ENCODE measurements around the gene ALDOB.

ALDOB gene

GRCh38 chr9:101468116-101468515 is 32.5 kb upstream of the ALDOB start:
- TF ChIP-seq REST (IDR thresholded peaks at IDR 0.05; ENCODE audit: insufficient read depth in 1 of 2, low read depth in 2 of 2, low read length in 2 of 2) (no peak), SIN3A (IDR thresholded peaks at IDR 0.05; ENCODE audit: borderline replicate concordance, insufficient read depth, low read length) (no peak), FOXP2 (optimal IDR thresholded peaks at IDR 0.05; ENCODE audit: borderline replicate concordance, extremely low read depth, extremely low read length, insufficient read depth) (no peak), POLR2AphosphoS5 (IDR thresholded peaks at IDR 0.05; ENCODE audit: low read depth, low read length) (no peak), TAF1 (IDR thresholded peaks at IDR 0.05; ENCODE audit: borderline replicate concordance, insufficient read depth, low read length) (no peak)

GRCh38 chr9:101467690-101468089 is 32.1 kb upstream of the ALDOB start:
- TF ChIP-seq REST (IDR thresholded peaks at IDR 0.05; ENCODE audit: insufficient read depth in 1 of 2, low read depth in 2 of 2, low read length in 2 of 2), result no peak
- TF ChIP-seq POLR2AphosphoS5 (IDR thresholded peaks at IDR 0.05; ENCODE audit: low read depth, low read length), result no peak
- TF ChIP-seq SIN3A (IDR thresholded peaks at IDR 0.05; ENCODE audit: borderline replicate concordance, insufficient read depth, low read length), result no peak

GRCh38 chr9:101466863-101467262 is 31.3 kb upstream of the ALDOB start:
- no peak for TF ChIP-seq TAF1 (IDR thresholded peaks at IDR 0.05; ENCODE audit: borderline replicate concordance, insufficient read depth, low read length)
- TF ChIP-seq SIN3A (IDR thresholded peaks at IDR 0.05; ENCODE audit: borderline replicate concordance, insufficient read depth, low read length), result no peak
- TF ChIP-seq FOXP2 (optimal IDR thresholded peaks at IDR 0.05; ENCODE audit: borderline replicate concordance, extremely low read depth, extremely low read length, insufficient read depth), result no peak
- TF ChIP-seq POLR2AphosphoS5 (IDR thresholded peaks at IDR 0.05; ENCODE audit: low read depth, low read length), result no peak
- no peak for TF ChIP-seq REST (IDR thresholded peaks at IDR 0.05; ENCODE audit: insufficient read depth in 1 of 2, low read depth in 2 of 2, low read length in 2 of 2)

GRCh38 chr9:101465326-101465915 is 29.8 kb upstream of the ALDOB start:
- TF ChIP-seq SIN3A (IDR thresholded peaks at IDR 0.05; ENCODE audit: borderline replicate concordance, insufficient read depth, low read length) (no peak), FOXP2 (optimal IDR thresholded peaks at IDR 0.05; ENCODE audit: borderline replicate concordance, extremely low read depth, extremely low read length, insufficient read depth) (no peak), TAF1 (IDR thresholded peaks at IDR 0.05; ENCODE audit: borderline replicate concordance, insufficient read depth, low read length) (no peak), POLR2AphosphoS5 (IDR thresholded peaks at IDR 0.05; ENCODE audit: low read depth, low read length) (no peak), REST (IDR thresholded peaks at IDR 0.05; ENCODE audit: insufficient read depth in 1 of 2, low read depth in 2 of 2, low read length in 2 of 2) (no peak)

- TF ChIP-seq REST (IDR thresholded peaks at IDR 0.05; ENCODE audit: insufficient read depth in 1 of 2, low read depth in 2 of 2, low read length in 2 of 2) (no peak), TAF1 (IDR thresholded peaks at IDR 0.05; ENCODE audit: borderline replicate concordance, insufficient read depth, low read length) (no peak), POLR2AphosphoS5 (IDR thresholded peaks at IDR 0.05; ENCODE audit: low read depth, low read length) (no peak), FOXP2 (optimal IDR thresholded peaks at IDR 0.05; ENCODE audit: borderline replicate concordance, extremely low read depth, extremely low read length, insufficient read depth) (no peak), SIN3A (IDR thresholded peaks at IDR 0.05; ENCODE audit: borderline replicate concordance, insufficient read depth, low read length) (no peak)
These were observed 27.8 kb upstream of the ALDOB start for GRCh38 chr9:101463397-101463796.
